22Rv1 (cell line): ENCODE results near the gene SLC6A6.
"Not testable (repeated sequence)": the region's sequence is repeated elsewhere in the genome, so short reads cannot be mapped to it uniquely, and the experiment has no call there.

Experiments used
- H3K27ac ChIP-seq: fragments of 450-650 bp; 2 replicates; pipeline ENCODE4 v1.5.1; 2017
- ZFX ChIP-seq: fragments of 450-650 bp; IDR thresholded peaks from 2 replicates; pipeline ENCODE4 v1.6.1; 2017; ENCODE audit warnings: antibody characterized with exemption, borderline replicate concordance
- TF ChIP-seq, protein P1 (sequence below): fragments of 450-650 bp; IDR thresholded peaks from 2 replicates; pipeline ENCODE4 v1.5.1; 2017; ENCODE audit warnings: mild to moderate bottlenecking

Gene SLC6A6

DNA sequence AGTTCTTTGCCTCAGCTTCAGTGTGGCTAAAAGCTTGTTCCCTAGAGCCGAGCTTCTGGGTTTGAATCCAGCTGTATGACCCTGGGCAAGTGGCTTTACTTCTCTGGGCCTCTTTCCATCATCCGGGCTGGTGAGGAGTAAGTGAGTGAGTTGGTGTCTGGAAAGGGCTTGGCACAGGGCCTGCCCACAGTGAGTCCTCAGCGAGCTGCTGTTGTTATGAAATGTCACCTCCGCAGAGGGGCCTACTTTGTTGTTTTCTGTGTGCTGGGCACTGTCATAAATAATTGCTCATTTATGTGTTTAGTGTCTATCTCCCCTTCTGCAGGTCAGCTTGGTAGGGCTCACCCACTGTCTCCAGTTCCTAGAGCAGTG, 31.7 kb downstream of the SLC6A6 start:
- H3K27ac ChIP-seq, result no peak overlapping the region
- TF ChIP-seq, protein P1, sequence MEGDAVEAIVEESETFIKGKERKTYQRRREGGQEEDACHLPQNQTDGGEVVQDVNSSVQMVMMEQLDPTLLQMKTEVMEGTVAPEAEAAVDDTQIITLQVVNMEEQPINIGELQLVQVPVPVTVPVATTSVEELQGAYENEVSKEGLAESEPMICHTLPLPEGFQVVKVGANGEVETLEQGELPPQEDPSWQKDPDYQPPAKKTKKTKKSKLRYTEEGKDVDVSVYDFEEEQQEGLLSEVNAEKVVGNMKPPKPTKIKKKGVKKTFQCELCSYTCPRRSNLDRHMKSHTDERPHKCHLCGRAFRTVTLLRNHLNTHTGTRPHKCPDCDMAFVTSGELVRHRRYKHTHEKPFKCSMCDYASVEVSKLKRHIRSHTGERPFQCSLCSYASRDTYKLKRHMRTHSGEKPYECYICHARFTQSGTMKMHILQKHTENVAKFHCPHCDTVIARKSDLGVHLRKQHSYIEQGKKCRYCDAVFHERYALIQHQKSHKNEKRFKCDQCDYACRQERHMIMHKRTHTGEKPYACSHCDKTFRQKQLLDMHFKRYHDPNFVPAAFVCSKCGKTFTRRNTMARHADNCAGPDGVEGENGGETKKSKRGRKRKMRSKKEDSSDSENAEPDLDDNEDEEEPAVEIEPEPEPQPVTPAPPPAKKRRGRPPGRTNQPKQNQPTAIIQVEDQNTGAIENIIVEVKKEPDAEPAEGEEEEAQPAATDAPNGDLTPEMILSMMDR, result no peak
- TF ChIP-seq ZFX, result no peak

DNA sequence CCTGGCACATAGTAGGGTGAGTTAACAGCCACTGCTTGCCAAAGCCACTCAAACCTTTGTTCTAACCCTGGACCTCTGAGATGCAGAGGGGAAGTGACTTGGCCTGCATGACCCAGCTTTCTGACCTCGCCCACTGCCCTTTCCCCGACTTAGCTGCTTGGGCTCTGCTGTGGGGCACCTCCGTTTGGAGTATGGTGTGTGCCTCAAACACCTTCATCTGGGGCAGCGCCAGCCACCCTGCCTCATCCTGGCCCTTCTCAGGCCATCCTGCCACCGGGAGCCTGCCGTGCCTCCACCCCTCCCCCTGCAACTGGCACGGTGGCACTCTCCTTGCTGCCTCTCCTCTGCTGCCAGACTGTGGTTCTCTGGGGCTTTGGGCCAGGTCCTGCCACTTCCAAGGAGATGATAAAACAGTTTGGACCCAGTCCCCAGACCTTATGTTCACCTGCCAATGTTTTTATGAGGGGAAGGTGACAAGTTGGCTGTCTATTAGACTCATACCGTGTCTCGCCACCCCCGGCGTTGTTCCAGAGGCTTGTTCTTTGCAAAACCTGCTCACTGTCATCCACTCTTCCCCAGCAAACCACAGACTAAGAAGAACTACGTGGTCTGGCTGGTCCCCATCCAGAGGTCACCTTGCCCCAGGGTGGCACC, 32.2 kb downstream of the SLC6A6 start:
- TF ChIP-seq ZFX, result no peak
- TF ChIP-seq, protein P1, result no peak
- no peak overlapping the region for H3K27ac ChIP-seq

DNA sequence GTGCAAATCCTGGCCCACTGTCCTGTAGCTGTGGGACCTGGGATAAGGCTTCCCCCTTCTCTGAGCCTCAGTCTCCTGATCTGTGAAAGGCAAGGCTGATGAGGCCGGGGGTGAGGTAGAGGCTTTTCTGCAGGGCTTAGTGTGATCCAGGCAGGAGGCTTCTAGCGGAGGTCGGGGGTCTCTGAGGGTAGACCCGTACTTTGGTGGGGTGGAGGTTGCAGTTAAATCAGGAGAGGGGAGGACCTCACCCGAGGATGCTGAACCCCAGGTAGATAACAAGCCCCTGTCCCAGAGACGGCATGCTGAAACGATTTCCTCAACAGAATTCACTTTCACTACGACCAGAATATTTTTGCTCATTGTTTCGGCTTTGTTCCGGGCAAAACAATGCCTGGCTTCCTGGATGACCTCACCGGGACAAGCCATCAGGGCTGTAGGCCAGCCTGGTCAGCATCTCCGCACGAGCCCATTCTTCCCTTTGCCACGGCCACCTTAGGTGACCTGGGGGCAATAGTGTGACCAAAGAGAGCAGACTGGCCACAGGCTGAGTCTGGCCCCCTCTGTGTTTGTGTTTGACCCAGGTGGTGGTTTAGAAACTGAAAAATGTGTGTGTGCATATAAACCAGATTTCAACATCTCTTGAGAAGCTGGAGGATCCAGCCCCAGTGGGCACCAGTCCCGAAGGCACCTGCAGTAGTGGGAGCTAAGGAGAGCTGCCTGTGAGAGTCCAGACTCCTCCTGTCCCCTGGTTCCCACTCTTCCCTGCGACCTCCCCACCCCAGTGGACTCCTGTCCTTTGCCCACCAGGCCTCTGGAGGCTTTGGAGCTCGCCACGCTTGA, 33.0 kb downstream of the SLC6A6 start:
- H3K27ac ChIP-seq, result no peak overlapping the region

DNA sequence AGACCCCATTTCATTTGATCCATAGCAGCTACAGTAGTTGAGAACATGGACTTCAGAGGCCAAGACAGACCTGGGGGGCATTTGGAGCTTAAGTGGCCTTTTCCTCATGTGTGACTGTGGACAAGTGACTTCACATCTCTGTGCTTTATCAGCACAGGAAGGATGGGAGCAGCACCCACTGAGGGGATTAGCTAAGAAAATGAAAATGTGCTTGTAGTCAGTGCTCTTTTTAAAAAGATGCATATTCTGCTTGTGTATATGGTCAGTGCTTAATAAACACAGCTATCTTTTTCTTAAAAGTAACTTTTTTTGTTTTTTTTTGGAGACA, 34.5 kb downstream of the SLC6A6 start:
- H3K27ac ChIP-seq, result no peak overlapping the region

More for the DNA sequence above, 33.0 kb downstream of the SLC6A6 start:
- no peak for TF ChIP-seq ZFX
- TF ChIP-seq, protein P1, result no peak

DNA sequence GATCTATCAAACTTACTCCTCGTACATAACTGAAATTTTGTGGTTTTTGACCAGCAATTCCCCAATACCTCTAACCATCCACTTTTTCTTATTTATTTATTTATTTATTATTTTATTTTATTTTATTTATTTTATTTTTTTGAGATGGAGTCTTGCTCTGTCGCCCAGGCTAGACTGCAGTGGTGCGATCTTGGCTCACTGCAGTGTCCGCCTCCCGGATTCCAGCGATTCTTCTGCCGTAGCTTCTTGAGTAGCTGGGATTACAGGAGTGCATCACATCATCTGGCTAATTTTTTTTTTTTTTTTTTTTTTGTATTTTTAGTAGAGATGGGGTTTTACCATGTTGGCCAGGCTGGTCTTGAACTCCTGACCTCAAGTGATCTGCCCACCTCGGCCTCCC, 35.3 kb downstream of the SLC6A6 start:
- H3K27ac ChIP-seq, result not testable (repeated sequence)

More for the DNA sequence above, 34.5 kb downstream of the SLC6A6 start:
- no peak for TF ChIP-seq ZFX
- TF ChIP-seq, protein P1, result no peak

DNA sequence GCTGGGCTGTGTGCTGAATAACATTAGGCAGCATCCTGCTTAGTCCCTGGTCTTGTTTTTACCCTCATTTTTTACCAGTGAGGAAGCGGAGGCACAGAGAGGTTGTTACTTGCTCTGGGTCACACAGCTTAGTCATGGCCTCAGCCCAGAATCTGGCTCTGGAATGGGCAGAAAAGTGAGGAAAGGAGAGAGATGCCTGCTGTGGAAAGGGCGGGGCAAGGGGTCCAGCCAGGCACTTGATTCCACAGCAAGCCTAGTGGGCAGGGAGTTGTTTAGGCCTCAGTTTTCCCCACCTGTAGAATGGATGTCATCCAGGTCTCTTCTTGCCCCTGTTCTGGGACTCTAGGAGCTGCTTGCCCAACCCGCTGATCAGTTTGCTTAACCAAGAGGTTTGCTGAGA, 35.9 kb downstream of the SLC6A6 start:
- TF ChIP-seq ZFX, result no peak
- TF ChIP-seq, protein P1, result no peak
- no peak overlapping the region for H3K27ac ChIP-seq

DNA sequence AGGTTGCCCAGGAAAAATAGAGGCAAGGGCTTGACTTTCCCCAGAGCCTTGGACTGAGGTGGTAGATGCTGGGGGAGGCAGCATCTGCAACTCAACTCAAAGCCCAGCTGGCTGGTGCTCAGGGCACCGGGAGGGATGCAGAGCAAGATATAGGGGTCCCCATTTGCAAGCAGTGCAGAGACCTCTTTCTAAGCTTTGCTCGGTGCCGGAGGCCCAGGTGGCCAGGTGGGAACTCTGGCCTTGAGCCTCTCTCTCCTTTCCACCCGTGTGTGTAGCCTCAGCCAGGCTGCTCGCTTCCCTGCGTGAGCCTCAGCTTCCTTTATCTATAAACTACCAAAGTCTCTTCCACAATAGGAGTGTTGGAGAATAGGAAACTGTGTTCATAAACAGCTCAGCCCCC, 36.5 kb downstream of the SLC6A6 start:
- no peak overlapping the region for H3K27ac ChIP-seq

More for the DNA sequence above, 36.5 kb downstream of the SLC6A6 start:
- TF ChIP-seq, protein P1, result no peak
- no peak for TF ChIP-seq ZFX
